ENCODE measurements around the gene DPPA3. TPM values are rescaled to one million over a fixed set of nuclear protein-coding genes. Genes with fewer than 3 reads are reported as not detected.
"Not testable (repeated sequence)": the region's sequence is repeated elsewhere in the genome, so short reads cannot be mapped to it uniquely, and the experiment has no call there.

The DPPA3 gene
- total RNA-seq, 4 donors from 2014 or later: not detected

GRCh38 chr12:7751394-7751793, 40.2 kb downstream of the DPPA3 start:
- no peak overlapping the region for H3K27ac ChIP-seq
- intact Hi-C loops (cut with DNase I; ENCODE audit: low total_unique reads): no loop called here
- no peaks in the 10 kb centered on the region for H3K36me3 ChIP-seq
- 85 to 92% methylated on average over 6 to 20 of the region's 20 CpGs for WGBS, 2 donors (ENCODE audit: low coverage in 1 of 2)
- no peaks in the 10 kb centered on the region for H3K9me3 ChIP-seq
- H3K4me3 ChIP-seq: no peak overlapping the region
- TF ChIP-seq POLR2A (IDR thresholded peaks at IDR 0.05) (no peak), CTCF (IDR thresholded peaks at IDR 0.05) (no peak)
- no peaks in the 10 kb centered on the region for H3K27me3 ChIP-seq
- H3K4me1 ChIP-seq: no peaks in the 10 kb centered on the region
- DNase-seq: no peak
- in situ Hi-C loops (cut with MboI; ENCODE audit: low pct_ligation_motif_present in 1 of 4, low pct_unique_long_range_greater_than_20kb in 1 of 4, low sequenced_read_pairs in 3 of 4): no loop called here

GRCh38 chr12:7751941-7752922, 41.0 kb downstream of the DPPA3 start:
- H3K27ac ChIP-seq; in situ Hi-C loops (cut with MboI; ENCODE audit: low pct_ligation_motif_present in 1 of 4, low pct_unique_long_range_greater_than_20kb in 1 of 4, low sequenced_read_pairs in 3 of 4); H3K9me3 ChIP-seq; H3K4me1 ChIP-seq; H3K4me3 ChIP-seq; H3K36me3 ChIP-seq; DNase-seq; intact Hi-C loops (cut with DNase I; ENCODE audit: low total_unique reads); H3K27me3 ChIP-seq: not testable (repeated sequence)
- 61 to 88% methylated on average over 3 to 32 of the region's 48 CpGs for WGBS, 2 donors (ENCODE audit: low coverage in 1 of 2)

GRCh38 chr12:7755668-7756067, 44.4 kb downstream of the DPPA3 start:
- H3K4me3 ChIP-seq; H3K27me3 ChIP-seq; in situ Hi-C loops (cut with MboI; ENCODE audit: low pct_ligation_motif_present in 1 of 4, low pct_unique_long_range_greater_than_20kb in 1 of 4, low sequenced_read_pairs in 3 of 4); intact Hi-C loops (cut with DNase I; ENCODE audit: low total_unique reads); H3K36me3 ChIP-seq; H3K27ac ChIP-seq; DNase-seq; H3K9me3 ChIP-seq; H3K4me1 ChIP-seq: not testable (repeated sequence)
- 70% methylated on average over 9 of the region's 9 CpGs; no CpG with 5 or more reads in 1 of the 2 donors for WGBS, 2 donors (ENCODE audit: low coverage in 1 of 2)

GRCh38 chr12:7756993-7757392, 45.8 kb downstream of the DPPA3 start:
- TF ChIP-seq POLR2A (IDR thresholded peaks at IDR 0.05) (no peak), EP300 (IDR thresholded peaks at IDR 0.05; ENCODE audit: low read depth) (no peak), POLR2AphosphoS5 (IDR thresholded peaks at IDR 0.05) (no peak), CTCF (IDR thresholded peaks at IDR 0.05) (no peak)

GRCh38 chr12:7758766-7759140, 47.5 kb downstream of the DPPA3 start:
- WGBS, 2 donors (ENCODE audit: low coverage in 1 of 2): 76 to 83% methylated on average over 1 to 9 of the region's 9 CpGs
- Histone ChIP-seq H3K36me3 (no peaks in the 10 kb centered on the region), H3K9me3 (no peaks in the 10 kb centered on the region), H3K4me3 (no peak overlapping the region), H3K4me1 (no peaks in the 10 kb centered on the region), H3K27me3 (no peaks in the 10 kb centered on the region), H3K27ac (no peak overlapping the region)
- intact Hi-C loops (cut with DNase I; ENCODE audit: low total_unique reads): no loop called here
- no peak for DNase-seq
- TF ChIP-seq CTCF (IDR thresholded peaks at IDR 0.05) (no peak), EP300 (IDR thresholded peaks at IDR 0.05; ENCODE audit: low read depth) (no peak), POLR2A (IDR thresholded peaks at IDR 0.05) (no peak), POLR2AphosphoS5 (IDR thresholded peaks at IDR 0.05) (no peak)
- in situ Hi-C loops (cut with MboI; ENCODE audit: low pct_ligation_motif_present in 1 of 4, low pct_unique_long_range_greater_than_20kb in 1 of 4, low sequenced_read_pairs in 3 of 4): no loop called here

More at GRCh38 chr12:7756993-7757392, 45.8 kb downstream of the DPPA3 start:
- no peak overlapping the region for H3K27ac ChIP-seq
- H3K4me3 ChIP-seq: no peak overlapping the region
- in situ Hi-C loops (cut with MboI; ENCODE audit: low pct_ligation_motif_present in 1 of 4, low pct_unique_long_range_greater_than_20kb in 1 of 4, low sequenced_read_pairs in 3 of 4): no loop called here
- 58 to 62% methylated on average over 2 of the region's 2 CpGs for WGBS, 2 donors (ENCODE audit: low coverage in 1 of 2)
- intact Hi-C loops (cut with DNase I; ENCODE audit: low total_unique reads): no loop called here
- no peaks in the 10 kb centered on the region for H3K27me3 ChIP-seq
- no peaks in the 10 kb centered on the region for H3K9me3 ChIP-seq
- no peaks in the 10 kb centered on the region for H3K36me3 ChIP-seq
- no peaks in the 10 kb centered on the region for H3K4me1 ChIP-seq
- DNase-seq: no peak

Other genes with a start within 250 kb of the DPPA3 start
- 10 to 100 TPM; 14.9 to 80.3 (median 43.8) TPM for gene CD163, start 207.7 kb upstream of the DPPA3 start, total RNA-seq
- 1 to 10 TPM in 2 of 4 donors, not detected in 2; 5.7 to 8.3 TPM for gene APOBEC1, start 45.5 kb upstream of the DPPA3 start, total RNA-seq
- not detected for gene GDF3, start 15.7 kb upstream of the DPPA3 start, total RNA-seq
- not detected for gene CLEC4C, start 35.9 kb downstream of the DPPA3 start, total RNA-seq
- gene NANOGNB, start 53.8 kb downstream of the DPPA3 start, total RNA-seq: not detected
- gene NANOG, start 78.0 kb downstream of the DPPA3 start, total RNA-seq: under 1 TPM in 2 of 4 donors, not detected in 2; 0.16 to 0.41 TPM
- gene SLC2A14, start 161.5 kb downstream of the DPPA3 start, total RNA-seq: under 1 TPM in 2 of 4 donors, not detected in 2; 0.48 to 0.96 TPM
- gene SLC2A3, start 224.8 kb downstream of the DPPA3 start, total RNA-seq: 10 to 100 TPM in 1 of 4 donors, 1 to 10 TPM in 2, under 1 TPM in 1; 0.80 to 10.2 (median 8.1) TPM